Activated CD8-positive, alpha-beta memory T cell treated with anti-CD3 and anti-CD28 coated beads, Interleukin-2, amount 50 U/mL, for 24 hours (primary cell): ENCODE results near the gene EVX1.

Source experiments
- DNase-seq: peaks from one replicate; pipeline ENCODE4 v3.0.0-alpha.2; 2020; ENCODE audit errors: extremely low read depth

EVX1 gene

DNA sequence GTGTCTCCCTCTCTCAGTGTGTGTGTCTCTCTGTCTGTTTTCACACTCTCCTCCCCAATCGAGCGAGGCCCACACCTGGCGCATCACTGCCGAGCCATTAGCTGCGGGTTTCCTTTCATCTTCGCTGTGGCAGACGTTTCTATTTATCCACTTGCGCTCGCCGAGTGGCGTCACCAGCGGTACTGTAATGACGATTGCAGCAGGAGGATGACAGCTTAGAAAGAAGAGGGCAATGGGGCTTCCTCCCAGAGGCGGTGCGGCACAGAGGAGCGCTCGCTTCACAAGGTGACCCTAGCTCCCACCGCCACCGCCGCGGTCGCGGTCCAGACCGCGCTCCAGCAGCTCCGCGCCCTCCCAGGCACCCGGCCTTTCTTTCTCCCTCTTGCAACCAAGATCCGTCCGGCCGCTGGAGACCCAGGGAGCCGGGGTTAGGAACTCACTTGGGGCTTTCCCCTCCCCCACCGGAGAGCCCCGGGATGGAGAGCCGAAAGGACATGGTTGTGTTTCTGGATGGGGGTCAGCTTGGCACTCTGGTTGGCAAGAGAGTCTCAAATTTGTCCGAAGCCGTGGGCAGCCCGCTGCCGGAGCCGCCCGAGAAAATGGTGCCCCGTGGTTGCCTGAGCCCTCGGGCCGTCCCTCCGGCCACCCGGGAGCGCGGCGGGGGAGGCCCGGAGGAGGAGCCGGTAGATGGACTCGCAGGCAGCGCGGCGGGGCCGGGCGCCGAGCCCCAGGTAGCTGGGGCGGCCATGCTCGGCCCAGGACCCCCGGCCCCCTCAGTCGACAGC, at the start of gene EVX1:
Gene EVX1 (plus strand): TSS at position 248 of the 785 bp plus-strand sequence. CDS start 229 bp downstream, at position 477.
- no peak for DNase-seq

GRCh38 chr7:27193335-27194001, 49.1 kb upstream of the EVX1 start:
- DNase-seq: no peak

GRCh38 chr7:27194002-27194352, 48.6 kb upstream of the EVX1 start:
- no peak for DNase-seq

DNA sequence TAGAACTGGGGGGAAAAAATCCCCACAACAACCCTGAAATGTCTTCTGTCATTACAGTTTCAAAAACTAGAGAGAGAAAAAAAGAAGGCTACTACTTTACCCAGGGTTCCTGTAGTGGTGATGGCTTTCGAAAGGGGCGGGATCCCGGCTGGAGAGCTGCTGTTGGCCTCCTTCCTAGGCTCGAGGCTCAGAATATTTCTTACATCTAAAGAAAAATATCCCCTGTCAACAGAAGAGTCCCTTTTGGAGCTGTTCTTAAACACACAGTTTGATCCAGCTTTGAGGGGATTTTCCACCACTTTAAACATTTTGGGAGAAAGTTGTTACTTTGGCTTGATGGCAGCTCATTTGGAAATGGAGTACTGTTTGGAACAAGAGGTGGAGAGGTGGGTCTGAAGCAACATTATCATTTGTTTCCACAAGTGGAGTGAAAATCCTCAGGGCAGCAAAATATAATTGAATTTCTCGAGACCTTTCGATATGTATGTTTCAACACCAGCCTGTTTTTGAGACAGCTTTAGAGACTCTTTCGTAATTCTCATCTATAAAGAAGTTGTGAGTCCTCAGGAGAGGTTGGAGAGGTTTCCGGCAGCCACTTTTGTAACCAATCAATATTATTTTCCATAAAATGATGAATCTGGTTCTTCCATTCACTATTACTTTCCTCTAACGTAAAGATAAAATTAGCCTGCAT, 47.8 kb upstream of the EVX1 start:
- no peak for DNase-seq

DNA sequence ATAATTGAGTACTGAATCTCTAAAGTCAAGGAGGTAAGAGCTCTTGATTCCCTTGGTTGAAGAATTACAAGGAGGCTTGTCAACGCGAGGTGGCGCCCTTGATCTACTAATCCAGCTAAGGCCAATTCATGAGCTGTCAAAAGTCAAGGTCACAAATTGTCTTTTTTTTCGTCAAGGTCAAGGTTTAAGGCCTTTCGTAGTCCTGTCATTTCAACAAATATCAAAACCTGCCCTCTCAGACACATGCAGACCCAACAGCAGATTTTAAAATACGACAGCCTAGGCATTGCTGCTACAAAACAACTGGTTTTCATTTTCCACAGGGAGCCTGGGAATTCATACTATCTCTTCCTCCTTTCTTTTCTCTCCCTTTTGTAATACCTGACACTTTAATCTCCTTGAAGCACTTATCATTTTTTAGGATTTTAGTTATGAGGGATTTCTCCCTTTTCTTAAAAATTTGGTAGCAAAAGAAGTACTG, 46.3 kb upstream of the EVX1 start:
- DNase-seq: peak; percentile 71

DNA sequence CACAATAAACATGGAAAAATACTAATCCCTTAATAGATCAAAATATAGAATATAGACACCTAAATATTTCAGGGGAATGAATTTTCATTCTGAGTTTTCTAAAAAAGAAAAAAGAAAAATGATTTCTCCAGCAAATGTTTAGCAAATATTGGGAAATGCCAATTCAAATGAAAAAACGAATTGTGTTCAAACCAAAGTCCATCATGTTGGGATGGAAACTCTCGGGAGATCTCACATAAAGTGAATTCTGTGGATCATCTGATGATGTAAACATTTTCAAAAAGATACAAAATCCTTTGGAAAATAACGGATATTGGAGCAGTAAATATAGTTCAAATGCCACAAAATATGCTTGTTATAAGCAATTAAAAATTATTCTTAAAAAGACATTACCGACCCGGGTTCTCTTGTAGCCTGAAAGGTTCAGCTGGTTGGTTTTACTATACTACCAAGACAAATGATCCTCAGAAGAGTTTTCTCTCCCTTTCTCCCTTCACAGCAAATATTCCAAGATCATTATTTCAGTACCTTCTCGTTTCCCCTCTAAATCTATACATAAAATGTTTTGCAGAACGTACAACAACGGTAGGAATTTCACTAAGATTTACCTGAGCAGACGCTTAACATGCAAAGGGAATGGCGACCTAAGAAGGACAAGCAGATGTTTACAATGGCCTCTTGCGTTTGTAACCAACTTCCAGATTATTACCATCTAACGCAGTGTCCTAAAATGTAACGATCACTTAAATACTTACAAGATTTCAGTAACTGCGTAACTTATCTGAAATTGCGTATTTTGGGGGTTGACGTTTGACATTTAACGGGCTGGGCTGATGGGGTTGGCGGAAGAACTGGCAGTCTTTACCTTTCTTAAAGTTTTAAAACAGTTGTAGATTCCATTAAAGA, 45.2 kb upstream of the EVX1 start:
- DNase-seq: no peak

DNA sequence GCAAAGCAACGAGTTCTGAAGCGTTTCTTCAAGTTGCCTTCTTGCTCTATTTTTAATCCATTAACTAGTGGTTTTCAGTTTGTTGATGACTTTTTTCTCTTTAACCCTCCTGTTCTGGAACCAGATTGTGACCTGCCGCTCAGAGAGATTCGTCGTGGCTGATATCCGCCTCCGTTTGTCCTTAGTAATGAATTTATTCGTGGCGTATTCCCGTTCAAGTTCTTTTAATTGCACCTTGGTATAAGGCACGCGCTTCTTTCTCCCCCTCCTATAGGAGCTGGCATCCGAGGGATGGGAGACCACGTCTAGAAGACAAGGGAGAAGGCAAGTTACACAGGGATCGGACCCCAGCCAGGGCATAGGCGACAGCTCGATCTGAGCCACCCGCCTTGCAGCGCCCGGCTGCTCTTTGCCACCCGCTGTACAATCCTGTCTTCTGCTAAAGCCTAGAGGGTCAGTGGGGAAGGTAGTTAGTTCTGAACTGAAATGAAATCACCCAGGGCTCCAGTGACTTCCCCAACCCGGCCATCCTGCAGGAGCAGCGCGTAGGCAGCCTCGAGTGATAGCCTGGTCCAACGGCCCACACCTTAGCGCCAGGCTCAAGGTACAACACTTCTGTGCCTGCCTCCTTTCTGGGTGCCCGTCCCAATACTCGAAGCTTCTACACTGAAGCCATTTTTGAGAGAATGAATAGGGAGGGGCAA, 44.3 kb upstream of the EVX1 start:
- no peak for DNase-seq

DNA sequence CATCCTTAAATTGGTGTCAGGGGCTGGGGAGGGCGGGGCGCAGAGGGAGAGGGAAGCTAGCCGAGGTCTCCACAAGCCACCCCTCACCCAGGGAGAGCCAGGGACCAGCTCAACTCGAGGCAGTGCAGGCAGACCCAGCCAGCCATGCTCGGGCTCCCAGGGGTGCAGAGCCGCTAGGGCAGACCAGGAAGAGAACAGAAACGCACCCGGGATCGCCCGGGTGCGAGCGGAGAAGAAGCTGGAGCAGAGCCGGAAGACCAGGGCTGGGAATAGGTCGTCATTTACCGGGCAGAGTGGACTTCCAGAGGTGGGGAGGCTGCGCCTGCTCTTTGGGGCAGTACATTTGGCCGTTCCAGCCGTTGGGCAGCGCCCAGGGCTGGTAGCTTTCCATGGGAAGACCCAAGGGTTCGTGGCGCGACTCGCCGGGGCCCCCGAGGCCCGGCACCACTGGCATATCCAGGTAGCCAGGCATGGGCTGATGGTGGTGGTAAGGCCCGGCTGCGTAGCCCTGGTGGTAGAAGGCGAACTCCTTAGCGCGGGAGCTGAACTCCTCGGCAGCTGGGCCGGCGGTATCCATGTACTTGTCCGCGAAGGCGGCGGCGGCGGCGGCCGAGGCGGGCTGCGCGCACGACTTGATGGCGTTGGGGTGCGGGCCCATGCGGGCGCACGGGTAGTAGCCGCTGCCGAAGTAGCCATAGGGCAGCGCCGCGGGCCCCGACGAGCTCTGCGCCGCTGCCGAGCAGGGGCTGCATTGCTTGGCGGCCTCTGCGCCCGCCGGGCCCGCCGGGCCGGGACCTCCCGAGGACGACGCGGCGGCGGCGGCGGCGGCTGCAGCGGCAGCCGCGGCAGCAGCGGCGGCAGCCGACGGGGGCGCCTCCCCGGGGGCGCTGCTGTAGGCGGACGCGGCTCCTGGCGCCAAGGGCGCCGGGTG, 43.5 kb upstream of the EVX1 start:
- DNase-seq: no peak

DNA sequence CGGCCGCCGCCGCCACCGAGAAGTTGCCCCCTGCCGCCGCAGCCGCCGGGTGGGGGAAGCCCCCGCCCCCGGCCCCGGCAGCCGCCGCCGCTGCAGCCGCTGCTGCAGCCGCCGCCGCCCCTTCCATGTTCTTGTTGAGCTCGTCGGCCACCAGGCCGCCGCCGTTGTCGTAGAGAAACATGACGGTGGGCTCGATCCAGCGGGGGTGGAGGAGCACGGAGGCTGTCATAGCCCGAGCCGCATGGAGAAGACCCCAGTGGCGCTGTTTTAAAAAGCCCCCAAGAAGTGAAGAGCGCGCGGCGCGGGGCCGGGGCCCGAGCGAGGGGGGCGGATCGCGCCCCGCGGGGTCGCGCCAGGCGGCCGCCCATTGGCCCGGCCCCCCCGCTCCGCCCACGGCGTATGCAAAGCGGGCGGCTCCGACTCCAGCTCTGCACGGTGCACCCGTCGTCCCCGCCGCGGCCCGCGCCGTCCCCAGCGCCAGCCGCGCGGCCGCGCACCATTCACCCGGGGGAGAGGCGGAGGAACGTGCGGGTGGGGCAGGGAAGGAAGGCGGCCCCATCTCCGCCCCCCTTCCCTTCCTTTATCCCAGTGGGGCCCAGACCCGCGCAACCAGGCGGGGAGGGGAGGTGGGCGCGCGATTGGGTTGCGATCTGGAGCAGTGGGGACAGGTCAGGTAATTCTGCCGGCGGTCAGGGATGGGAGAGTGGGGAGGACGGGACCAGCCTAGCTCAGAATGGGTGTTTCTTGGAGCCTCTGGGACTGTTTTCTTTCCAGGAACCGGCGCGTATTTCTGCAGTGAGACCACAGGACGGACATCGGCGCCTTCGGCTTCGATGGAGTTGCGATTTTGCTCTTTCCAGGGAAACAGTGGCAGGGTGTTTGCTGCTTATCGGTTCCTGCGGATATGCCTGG, 42.5 kb upstream of the EVX1 start, which contains the start of gene HOXA13:
Gene HOXA13 (minus strand): TSS at position 243 of the 912 bp plus-strand sequence. CDS start 14 bp downstream, at position 229.
- DNase-seq: no peak

DNA sequence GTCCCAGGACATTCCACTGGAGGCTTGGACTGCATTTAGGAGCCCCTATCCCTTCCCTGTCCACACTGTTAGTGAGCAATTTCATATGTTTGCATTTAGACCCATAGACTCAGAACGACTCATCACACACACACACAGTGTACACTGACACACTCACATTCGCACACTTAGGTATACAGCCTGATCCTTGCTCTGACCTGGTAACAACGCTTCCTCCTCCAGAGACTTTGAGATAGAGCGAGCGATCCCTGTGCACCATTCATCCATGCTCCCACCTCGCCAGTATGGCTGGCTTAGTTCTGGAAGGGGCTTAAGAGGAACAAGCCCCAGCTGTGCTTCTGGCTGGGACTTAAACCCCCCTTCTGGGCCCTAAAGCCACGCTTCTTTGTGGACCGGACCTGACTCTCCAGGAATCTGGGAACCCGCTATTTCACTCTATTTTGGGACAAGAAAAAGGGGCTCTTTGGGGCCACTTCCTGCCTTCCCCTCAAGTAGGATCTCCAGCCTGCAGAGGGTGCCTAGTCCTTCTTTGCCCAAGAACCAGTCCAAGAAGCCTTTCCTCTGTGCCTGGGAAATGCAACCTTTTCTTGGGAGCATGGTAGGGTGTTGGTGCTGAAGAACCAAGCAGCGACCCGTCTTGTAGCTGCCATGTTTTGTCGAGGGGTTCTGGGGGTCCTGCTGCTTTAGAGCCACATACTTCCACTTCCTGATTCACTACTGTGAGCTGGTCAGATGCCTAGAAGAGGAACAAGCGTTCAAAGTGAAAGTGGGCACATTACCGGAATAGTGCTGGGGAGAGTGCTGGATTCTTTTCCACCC, 41.6 kb upstream of the EVX1 start:
- no peak for DNase-seq

- DNase-seq: no peak
Measured at GRCh38 chr7:27201580-27202017, 41.0 kb upstream of the EVX1 start.

- DNase-seq: no peak
Measured at GRCh38 chr7:27202018-27202861, 40.4 kb upstream of the EVX1 start.

DNA sequence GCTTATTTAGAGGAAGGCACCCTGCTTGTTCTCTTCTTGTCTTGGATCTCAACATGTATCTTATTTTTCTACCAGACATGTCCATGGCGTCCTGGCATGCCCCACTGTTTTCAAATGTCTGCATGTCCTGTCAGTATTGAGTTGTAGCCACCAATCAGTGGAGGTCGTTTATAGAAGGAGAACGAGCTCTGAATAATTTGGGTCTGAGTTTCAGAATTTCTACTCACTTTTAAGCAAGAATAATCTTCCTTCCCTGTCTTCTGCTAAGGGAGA, 39.8 kb upstream of the EVX1 start:
- DNase-seq: no peak

DNA sequence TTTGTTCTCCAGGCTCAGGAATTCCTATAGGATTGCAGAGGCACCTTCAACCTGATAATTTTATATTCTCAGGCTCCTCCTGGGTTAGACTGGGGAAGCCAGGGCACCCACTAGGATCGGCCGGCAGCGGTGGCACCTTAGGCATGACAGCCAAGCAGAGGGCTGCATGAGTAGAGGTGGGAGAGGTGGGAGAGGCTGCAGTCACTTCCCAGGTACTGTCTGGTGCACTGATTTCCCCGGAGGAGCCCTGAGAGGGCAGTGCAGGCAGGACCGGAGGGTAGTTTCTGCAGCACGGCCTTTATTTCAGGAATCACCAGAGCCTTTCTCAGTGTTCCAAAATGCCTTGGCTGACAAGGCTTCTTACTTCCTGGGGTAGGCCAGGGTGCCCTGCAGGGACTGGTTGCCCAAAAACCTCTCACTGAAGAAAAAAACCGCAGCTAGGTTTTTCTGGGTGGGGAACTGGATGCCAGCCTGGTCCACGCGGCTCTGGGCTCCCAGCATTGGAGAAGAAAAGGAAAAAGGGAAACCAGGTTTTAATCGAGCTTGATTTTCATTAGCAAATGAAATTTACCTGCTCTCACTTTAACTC, 39.1 kb upstream of the EVX1 start:
- DNase-seq: no peak

DNA sequence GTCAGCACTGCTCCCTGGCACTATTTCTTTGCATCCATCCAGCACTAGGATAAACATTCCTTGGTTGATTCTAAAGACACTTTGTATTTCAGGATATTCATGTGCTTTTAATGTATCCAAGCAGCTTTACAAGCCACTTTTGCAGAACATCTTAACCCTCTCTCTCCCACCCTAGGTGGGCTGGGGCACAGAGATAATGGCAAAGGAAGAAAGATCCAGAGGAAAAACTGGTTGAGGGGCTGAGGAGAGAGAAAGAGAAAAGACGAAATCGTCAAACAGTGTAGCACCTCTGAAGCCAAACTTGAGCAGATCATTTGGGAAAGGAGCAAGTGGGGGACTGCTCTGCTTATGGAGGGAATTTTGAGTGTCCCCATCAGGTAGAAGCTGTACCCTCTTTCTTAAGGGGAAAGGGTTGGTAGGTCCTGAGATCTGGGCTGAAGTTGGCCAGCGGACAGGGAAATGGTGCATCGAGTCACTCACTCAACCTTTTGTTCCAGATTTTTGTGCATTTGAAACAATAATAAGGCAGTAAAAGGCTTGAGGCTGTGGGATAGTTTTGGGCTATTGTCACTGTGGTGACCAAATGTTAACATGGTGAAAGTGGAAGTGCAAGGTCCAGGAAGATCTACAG, 38.5 kb upstream of the EVX1 start:
- no peak for DNase-seq

GRCh38 chr7:27204851-27205322, 37.7 kb upstream of the EVX1 start:
- no peak for DNase-seq
